OCI-LY1 (cell line): ENCODE measurements around the gene GLIPR2.

ENCODE experiments used
- EZH2 ChIP-seq: fragments of 200-600 bp; sonication (generic), shearing (Covaris generic); IDR thresholded peaks from 2 replicates; pipeline ENCODE4 v1.8.0; 2017; ENCODE audit warnings: borderline replicate concordance, mixed run types, mild to moderate bottlenecking, antibody characterized with exemption, low read length, moderate library complexity, mixed read lengths
- TF ChIP-seq, protein P1 (sequence below): fragments of 200-600 bp; sonication (generic), shearing (Covaris generic); IDR thresholded peaks from 2 replicates; pipeline ENCODE4 v1.5.1; 2017; ENCODE audit warnings: mild to moderate bottlenecking, antibody characterized with exemption, low read length, moderate library complexity, mixed read lengths

- TF ChIP-seq, protein P1, sequence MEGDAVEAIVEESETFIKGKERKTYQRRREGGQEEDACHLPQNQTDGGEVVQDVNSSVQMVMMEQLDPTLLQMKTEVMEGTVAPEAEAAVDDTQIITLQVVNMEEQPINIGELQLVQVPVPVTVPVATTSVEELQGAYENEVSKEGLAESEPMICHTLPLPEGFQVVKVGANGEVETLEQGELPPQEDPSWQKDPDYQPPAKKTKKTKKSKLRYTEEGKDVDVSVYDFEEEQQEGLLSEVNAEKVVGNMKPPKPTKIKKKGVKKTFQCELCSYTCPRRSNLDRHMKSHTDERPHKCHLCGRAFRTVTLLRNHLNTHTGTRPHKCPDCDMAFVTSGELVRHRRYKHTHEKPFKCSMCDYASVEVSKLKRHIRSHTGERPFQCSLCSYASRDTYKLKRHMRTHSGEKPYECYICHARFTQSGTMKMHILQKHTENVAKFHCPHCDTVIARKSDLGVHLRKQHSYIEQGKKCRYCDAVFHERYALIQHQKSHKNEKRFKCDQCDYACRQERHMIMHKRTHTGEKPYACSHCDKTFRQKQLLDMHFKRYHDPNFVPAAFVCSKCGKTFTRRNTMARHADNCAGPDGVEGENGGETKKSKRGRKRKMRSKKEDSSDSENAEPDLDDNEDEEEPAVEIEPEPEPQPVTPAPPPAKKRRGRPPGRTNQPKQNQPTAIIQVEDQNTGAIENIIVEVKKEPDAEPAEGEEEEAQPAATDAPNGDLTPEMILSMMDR: no peak
- no peak for TF ChIP-seq EZH2
Observed at GRCh38 chr9:36120705-36121104, 15.8 kb upstream of the GLIPR2 start.
